Stimulated activated CD4-positive, alpha-beta T cell treated with anti-CD3 and anti-CD28 coated beads, TNF-alpha, amount 100 ng/mL, for 1 hour (primary cell): ENCODE data around the gene ATRAID.

Source experiments
- DNase-seq, 3 donors: peaks; one replicate each; pipeline ENCODE4 v3.0.0-alpha.2; 2020; ENCODE audit warnings: low read depth in 3 of 3, low spot score in 1 of 3

Gene ATRAID

DNA sequence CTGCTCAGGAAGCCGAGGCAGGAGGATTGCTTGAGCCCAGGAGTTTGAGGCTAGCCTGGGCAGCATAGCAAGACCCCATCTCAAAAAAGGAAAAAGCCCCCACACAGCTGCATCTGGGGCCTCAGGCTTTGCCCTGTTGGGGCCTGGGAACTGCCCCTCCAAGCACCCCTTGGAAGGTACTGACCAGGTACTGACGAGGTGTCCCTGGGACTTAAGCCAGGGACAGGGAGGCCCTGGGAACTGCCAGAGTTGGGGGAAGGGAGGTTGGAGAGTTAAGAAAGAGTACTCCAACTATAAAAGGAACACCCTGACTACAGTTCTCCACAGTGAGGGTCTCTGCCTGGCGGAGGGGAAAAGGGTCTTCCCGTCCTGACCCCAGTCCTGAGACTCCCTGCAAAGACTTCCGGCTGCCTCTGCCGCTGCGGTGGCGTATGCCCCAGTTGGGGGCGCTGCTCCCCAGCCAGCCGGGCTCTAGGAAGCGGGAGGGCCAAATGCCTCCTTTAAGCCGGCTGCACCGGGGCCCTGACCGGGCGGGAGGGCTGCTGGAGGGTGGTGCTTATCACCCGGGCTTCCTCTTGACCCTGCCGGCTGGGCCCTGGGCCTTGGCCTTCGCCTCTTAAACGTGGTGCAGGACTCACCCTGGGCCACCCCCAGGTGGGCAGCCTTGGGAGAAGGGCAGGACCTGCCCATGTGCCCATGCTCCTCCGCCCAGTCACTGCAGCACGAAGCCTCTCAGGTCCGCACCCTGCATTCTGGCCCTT is 38.2 kb downstream of the ATRAID start:
- DNase-seq = peak in 1 of 3 donors; percentile 31

DNA sequence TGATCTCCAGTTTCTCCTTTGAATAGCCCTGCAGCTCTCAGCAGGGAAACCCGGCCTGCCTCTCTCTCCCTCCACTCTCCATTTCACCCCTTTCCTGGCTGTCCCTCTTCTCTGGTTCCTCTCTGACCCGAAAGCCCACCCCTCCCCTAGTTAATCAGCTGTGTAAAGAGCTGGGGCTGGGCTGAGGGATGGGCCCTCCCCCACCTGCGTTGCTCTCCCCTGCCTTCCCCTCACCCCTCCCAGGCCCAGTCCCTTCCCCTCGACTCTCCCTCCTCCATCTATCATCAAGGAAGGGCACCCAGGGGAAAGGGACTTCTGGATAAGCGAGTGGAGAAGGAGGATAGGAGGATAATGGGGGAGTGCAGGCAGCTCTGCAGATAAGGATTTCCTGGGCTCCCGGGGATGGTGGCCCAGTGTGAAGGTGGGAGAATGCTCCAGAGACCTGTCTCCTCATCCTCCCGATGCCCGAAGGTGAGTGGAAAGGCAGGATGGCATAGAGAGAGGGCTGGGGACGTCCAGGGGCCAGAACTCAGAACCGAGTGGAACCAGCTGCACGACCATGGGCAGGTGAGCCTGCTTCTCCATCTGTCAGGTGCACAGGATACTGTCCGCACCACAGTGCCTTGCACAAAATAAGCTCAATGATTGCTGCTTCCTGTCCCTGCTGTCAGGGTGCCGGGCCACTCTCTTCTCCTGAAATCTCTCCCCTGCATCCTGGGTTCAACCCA is 39.0 kb downstream of the ATRAID start:
- DNase-seq = no peak

GRCh38 chr2:27251766-27252165 is 39.9 kb downstream of the ATRAID start:
- DNase-seq = no peak

DNA sequence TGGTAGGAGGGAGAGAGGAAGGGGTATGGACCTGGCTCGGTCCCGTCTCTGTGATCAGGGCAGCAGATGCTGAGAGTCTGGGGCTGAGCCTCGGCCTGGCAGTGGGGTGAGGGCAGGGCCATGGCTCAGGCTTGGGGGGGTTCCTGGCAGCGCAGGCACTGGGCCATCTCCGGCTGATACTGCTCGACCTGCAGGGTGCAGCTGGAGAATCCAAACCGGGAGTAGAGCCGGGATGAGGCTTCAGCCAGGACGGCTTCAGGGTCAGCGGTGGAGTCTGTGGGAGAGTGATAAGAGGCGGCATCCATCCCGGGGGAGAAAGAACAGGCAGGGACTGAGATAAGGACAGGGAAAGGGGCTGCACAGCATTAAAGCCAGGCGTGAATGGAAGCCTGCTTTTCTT is 43.3 kb downstream of the ATRAID start:
- no peak for DNase-seq

DNA sequence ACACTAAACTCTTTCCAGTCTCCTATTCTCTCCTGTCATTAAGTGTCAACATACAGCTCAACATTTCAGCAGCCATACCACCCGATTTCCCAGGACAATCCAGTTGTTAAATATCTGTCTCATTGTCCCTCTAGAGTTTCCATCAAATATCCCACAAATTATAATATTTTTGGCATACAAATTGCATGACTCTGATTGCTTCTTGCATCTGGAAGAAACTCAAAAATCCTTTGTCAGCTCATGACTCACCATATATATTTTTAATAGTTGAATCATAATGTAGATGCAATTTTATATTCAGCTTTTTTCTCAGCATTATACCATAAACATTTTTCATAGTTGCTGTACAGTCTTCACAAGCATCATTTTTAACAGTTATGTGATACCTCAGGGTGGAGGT is 43.8 kb downstream of the ATRAID start:
- no peak for DNase-seq

DNA sequence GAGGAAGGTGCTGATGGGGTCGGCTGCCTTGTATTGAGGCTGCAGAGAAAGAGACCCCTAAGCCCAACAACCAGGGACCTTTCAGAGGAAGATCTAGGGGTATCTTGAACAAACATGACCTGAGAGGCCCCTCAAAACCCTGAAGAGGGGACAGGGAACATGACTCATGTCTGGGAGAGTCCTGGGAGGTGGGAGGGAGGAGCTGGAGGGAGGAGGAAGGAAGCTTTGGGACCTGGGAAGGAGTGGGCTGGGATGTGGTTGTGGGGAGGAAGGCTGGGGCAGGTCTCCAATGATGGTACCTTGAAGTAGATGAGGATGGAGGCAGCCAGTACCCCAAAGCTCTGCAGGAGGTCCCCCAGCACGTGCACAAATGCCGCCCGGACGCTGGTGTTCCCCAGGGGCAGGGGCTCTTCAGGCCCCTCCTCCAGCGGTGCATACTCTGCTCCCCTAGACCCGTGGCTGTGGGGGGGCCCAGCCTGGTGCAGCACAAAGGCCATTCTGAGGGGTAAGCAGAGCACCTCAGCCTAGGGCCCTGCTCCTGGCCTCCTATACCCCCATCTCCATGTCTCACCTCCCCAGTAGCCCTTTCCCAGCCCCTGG is 45.1 kb downstream of the ATRAID start:
- no peak for DNase-seq

DNA sequence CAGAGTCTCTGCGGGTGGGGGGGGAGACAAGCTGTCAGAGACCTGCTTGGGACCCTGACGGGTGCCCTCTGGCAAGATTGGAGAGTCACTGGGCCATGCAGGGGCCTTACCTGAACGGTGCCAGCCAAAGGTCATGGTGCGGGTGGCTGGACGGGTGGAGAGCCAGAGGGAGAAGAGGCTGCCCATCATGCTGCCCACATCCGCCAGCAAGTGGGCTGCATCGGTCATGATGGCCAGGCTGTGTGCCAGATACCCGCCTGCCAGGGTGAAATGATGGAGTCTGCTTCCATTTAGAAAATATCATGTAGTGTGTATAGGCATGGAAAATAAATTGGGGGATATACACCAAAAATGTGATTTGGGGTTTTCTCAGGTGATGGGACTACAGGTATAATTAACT is 46.2 kb downstream of the ATRAID start:
- DNase-seq = no peak

GRCh38 chr2:27261241-27261925 is 49.5 kb downstream of the ATRAID start:
- no peak for DNase-seq

DNA sequence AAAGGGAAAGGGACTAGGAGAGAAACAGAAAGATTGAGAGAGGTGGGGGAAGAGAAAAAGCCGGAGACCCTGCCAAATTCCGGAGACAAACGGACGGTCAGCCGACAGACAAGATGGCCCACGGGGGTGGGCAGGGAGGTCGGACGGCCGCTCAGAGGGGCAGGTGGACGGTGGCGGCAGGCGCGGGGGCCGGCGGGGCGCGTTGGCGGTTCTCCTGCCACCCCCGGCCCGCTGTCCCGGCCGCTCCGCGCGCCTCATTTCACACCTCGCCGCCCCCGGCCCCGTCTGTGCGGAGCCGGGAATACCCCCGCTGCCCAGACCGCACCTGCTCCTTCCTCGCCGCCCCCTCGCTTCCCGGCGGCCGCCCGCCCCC is 50.1 kb downstream of the ATRAID start:
- DNase-seq = no peak

- peak; percentile 11 to 56 (median 37) for DNase-seq
Observed at GRCh38 chr2:27262379-27263286, 50.8 kb downstream of the ATRAID start, which contains the start of gene SLC30A3. TSS of gene SLC30A3 (minus strand) at chr2:27263047. CDS start at chr2:27262906, 141 bp downstream.

DNA sequence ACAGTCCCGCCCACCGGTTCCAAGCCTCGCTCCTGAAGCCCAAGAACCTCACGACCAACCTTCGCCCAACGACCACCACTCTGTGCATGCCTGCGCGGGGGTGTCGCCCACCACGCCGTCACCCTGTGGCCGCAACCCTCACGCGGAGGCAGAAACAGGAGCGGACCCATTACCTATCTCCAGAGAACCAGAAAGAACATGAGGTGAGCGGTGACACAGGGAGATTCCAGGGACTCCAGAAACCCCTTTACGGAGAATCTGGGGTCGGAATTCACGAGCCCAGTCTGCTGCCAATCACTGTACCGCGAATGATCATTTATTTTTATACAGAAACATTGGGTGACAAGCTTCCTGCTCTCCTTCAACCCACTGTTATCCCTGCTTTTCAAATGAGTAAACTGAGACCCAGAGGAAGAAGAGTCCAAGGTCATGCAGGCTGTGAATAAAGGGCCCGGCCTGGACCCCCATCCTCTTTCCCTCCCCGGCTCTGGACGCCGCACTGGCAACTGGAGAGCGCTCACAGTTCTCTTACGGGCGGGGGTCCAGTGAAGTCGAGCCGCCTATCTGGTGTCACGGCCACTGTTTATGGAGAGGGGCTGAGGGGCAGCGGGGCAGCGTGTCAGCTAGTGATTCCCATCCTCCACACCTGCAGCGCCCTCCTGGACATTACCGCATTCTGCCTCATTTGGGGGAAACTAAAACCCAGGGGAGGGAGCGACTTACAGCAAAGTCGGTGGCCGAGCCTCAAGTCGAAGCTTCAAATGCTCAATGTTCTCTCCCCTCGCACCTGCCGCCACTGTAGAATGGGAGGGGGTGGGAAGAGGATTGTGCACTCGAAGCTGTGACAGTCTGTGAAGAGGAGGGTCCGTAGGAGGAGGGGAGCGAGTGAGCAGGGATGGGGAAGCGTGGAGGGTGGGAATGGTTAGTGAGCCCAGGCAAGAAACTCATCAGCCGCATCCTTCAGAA is 51.7 kb downstream of the ATRAID start:
- no peak for DNase-seq

DNA sequence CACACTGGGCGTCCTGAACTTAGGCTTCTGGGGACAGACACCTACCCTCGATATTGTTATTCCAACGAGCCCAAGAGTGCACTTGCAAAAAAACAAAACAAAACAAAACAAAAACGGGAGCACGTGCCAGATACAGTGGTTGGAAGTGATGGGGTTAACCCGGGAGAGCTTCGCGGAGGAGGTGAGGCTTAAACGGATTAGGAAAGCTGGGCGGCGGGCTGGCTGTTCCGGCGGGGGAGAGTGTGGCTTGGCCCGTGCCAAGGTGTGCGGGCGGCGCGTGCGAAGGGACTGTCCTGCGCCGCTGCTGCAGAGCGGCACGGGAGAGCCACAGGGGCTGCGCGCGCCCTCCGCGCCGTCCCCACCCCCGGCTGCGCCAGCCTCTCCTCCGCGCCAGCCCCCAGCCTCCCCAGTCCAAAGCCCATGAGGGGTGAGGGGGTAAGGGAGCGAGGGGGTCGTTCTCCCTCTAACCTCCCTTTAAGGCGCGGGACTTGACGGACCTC is 52.5 kb downstream of the ATRAID start:
- no peak for DNase-seq

DNA sequence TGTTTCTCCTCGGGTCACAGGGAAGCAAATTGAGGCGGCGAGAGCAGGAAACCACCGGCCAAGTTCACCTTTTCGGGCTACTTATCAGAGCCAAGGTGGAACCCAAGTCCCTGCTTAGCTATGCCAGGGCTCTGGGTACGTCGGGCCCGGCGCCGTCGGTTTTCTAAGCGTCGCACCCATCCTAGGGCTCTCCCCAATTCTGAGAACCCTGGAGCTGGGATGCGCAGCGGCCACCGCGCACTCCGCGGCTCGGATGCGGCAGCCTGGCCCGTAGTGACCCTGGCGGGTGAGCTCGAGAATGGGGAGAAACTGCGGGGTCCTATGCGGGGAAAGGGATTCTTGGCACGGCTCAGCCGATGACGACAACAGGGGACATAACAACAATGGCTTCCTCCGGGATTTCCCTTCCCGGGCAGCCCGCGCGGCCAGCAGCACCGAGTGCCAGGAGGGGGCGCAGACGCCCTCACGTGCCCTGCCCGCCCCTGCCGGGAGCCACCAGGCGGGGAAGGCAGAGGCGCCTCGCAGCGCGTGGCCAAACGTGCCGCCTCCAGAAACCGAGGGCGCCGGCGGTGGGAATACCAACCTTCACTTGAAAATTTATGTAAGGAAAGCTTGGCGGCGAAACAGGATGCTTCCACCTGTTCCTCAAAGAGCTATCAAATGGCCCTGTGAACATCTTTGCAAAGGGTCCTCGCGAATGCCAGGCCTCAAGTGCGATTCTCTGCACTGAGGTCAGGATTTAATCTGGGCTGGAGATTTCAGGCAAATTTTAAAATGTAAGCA is 53.1 kb downstream of the ATRAID start:
- peak; percentile 18 to 49 (median 31) for DNase-seq

DNA sequence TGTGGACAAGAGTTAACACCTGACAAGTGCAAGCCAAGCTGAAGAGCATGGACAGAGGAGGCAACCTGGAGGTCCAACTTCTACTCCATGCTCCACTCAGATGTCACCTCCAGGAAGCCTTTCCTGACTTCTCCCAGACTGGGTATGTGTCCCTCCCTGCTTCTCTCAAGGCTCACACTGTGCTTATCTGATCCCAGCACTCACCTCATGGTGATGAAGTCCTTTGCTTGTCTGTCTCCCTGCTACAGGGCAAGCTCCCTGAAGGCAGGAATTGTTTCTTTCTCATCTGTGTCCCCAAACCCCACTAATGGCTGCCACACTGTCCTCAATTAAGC is 53.7 kb downstream of the ATRAID start:
- DNase-seq = no peak
